GM19099 (cell line): ENCODE measurements around the gene CCR8.

Experiments used
- POLR2A ChIP-seq: IDR thresholded peaks from 3 replicates; pipeline ENCODE4 v1.6.1; 2011; ENCODE audit warnings: low read depth; ENCODE audit not compliant: insufficient read length; ENCODE audit errors: extremely low read depth

The CCR8 gene

DNA sequence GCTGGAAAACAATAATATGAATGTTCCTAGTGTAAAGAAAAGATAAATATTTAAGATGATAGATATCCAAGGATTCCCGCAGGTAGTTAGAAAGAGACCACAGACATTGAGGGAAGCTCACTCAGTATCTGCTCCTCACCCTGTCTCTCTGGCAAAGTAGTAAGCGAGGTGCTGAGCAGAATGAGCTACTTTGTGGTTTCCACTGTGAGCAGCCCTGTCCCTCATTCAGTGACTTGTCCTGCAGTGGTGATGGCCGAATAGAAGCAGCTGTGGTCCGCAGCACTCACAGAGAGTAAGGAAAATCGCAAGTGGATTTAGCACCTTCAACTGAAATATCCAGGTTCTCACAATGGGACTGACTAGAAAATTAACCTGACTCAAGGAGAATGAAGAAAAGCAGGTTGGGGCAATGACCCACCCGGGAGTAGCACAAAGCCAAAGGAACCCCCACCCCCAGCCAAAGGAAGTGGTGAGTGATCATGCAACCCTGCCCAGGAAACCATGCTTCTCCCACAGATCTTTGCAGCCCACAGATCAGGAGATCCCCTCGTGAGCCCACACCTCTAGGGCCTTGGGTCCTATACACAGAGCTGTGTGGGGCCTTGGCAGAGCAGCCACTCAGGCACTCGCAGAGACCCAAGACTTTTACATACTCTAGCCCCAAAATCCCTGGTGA is 31.9 kb downstream of the CCR8 start:
- peak; percentile 48 for TF ChIP-seq POLR2A

DNA sequence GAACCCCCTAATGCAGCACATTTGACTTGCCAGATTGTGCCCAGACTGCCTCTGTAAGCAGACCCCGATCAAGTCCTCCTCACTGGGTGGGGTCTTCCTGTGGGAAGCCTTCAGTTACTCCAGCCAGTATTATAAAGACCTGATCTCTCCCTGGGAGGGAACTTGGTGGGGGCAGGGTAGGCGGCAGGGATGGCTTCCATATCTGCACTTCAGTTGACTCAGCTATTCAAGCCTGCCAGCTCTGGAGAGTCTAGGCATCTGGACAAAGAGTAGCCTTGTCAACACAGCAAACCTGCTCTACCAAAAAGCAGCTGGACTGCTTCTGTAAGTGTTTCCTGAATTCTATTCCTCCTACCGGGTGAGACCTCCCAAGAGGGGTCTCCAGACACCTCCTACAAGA is 32.7 kb downstream of the CCR8 start:
- TF ChIP-seq POLR2A: no peak

DNA sequence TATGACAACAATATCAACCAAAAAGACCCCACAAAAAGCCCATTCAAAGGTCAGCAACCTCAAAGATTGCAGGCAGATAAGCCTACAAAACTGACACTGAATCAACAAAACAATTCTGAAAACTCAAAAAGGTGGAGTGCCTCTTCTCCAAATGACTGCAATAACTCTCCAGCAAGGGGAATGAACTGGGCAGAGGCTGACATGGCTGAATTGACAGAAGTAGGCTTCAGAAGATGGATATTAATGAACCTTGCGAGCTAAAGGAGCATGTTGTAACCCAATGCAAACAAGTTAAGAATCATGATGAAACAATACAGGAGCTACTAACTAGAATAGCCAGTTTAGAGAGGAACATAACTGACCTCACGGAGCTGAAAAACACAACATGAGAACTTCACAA is 33.3 kb downstream of the CCR8 start:
- no peak for TF ChIP-seq POLR2A

DNA sequence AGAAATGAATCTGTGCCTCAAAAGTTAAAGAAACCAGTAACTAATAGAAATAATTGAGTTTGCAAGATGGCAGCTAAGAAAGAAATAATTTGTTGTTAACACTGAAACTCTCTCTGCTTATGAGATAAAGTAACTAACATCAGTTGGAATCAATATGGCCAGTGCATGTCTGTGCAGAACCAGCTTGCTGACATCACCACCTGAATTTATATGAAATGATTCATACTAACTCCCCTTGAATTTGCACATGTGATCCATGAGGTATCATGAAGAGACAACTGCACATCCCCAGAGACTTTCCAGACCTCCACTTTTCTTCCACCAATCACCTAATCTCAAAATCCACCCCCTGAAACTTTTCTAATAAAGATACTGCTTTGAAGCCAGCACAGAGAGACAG is 43.3 kb downstream of the CCR8 start:
- no peak for TF ChIP-seq POLR2A

- TF ChIP-seq POLR2A: no peak
Measured at GRCh38 chr3:39376959-39377634, 47.6 kb downstream of the CCR8 start.

- TF ChIP-seq POLR2A: no peak
Measured at GRCh38 chr3:39378088-39378487, 48.6 kb downstream of the CCR8 start.

DNA sequence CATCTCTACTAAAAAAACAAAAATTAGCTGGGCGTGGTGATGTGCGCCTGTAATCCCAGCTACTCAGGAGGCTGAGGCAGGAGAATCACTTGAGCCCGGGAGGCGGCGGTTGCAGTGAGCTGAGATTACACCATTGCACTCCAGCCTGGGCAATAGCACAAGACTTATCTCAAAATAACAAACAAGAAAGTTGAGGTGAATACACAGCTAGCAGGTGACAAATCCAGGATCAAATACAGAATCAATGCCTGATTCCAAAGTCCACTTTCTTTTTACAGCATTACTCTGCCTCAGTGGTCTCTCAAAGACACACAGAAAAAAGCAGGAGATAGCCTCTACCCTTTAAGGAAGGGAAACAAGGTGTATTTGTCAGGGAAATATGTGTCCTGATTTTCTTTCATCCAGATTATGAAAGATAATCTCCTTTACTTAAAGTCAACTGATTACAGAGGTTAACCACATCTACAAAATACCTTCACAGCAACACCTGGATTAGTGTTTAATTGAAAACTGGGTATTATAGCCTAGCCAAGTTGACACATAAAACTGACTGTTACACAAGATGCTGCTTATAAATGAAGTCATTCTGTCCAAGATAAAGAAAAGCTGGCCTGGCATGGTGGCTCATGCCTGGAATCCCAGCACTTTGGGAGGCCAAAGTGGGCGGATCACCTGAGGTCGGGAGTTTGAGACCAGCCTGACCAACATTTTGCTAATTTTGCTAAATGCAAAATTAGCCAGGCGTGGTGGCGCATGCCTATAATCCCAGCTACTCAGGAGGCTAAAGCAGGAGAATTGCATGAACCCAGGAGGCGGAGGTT is 49.7 kb downstream of the CCR8 start:
- no peak for TF ChIP-seq POLR2A

GRCh38 chr3:39379778-39380155 is 50.3 kb downstream of the CCR8 start:
- TF ChIP-seq POLR2A: no peak

DNA sequence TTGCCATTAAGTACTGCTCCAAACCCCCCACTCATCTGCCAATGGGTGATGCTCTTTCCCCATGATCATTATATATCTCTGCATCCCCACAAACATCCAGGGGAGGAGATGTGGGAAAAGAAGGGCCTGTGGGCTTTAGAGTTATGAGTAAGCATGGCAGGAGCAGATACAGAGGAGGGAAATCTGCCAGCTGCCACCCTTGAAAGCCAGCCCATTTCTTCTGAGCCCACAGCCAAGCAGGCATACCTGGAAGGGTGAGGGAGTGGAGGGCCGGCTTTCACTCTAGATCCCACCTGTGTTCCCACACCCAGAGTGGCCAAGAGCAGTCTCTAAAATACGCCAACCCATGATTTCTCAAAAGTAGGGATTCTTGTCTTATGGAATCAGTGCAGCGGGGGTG is 51.9 kb downstream of the CCR8 start:
- TF ChIP-seq POLR2A: no peak
